ENCODE measurements around the gene CCNF.
"Not testable (repeated sequence)": the region's sequence is repeated elsewhere in the genome, so short reads cannot be mapped to it uniquely, and the experiment has no call there.

CCNF gene

GRCh38 chr16:2479996-2480395, 50.7 kb downstream of the CCNF start:
- H3K4me3 ChIP-seq (ENCODE audit: low read length); DNase-seq (ENCODE audit: low read depth, low spot score): not testable (repeated sequence)

GRCh38 chr16:2480948-2481347, 51.7 kb downstream of the CCNF start:
- H3K4me3 ChIP-seq (ENCODE audit: low read length), result no peak overlapping the region
- DNase-seq (ENCODE audit: low read depth, low spot score), result no peak

- no peak for DNase-seq (ENCODE audit: low read depth, low spot score)
Observed at GRCh38 chr16:2481676-2482075, 52.4 kb downstream of the CCNF start.

GRCh38 chr16:2482249-2482648, 53.0 kb downstream of the CCNF start:
- no peak for DNase-seq (ENCODE audit: low read depth, low spot score)
- H3K4me3 ChIP-seq (ENCODE audit: low read length), result no peak overlapping the region

More at GRCh38 chr16:2481676-2482075, 52.4 kb downstream of the CCNF start:
- H3K4me3 ChIP-seq (ENCODE audit: low read length), result no peak overlapping the region

- H3K4me3 ChIP-seq (ENCODE audit: low read length), result no peak overlapping the region
- DNase-seq (ENCODE audit: low read depth, low spot score), result no peak
Observed at GRCh38 chr16:2482708-2483534, 53.7 kb downstream of the CCNF start.

GRCh38 chr16:2483939-2484897, 55.0 kb downstream of the CCNF start:
- H3K4me3 ChIP-seq (ENCODE audit: low read length), result no peak overlapping the region
- no peak for DNase-seq (ENCODE audit: low read depth, low spot score)

GRCh38 chr16:2484898-2485508, 55.8 kb downstream of the CCNF start:
- DNase-seq (ENCODE audit: low read depth, low spot score), result no peak
- H3K4me3 ChIP-seq (ENCODE audit: low read length), result no peak overlapping the region

GRCh38 chr16:2485811-2486507, 56.7 kb downstream of the CCNF start:
- H3K4me3 ChIP-seq (ENCODE audit: low read length), result no peak overlapping the region
- DNase-seq (ENCODE audit: low read depth, low spot score), result no peak

GRCh38 chr16:2486645-2487516, 57.6 kb downstream of the CCNF start:
- H3K4me3 ChIP-seq (ENCODE audit: low read length), result no peak overlapping the region
- no peak for DNase-seq (ENCODE audit: low read depth, low spot score)

GRCh38 chr16:2487517-2487842, 58.2 kb downstream of the CCNF start:
- H3K4me3 ChIP-seq (ENCODE audit: low read length), result no peak overlapping the region
- DNase-seq (ENCODE audit: low read depth, low spot score), result no peak

- no peak overlapping the region for H3K4me3 ChIP-seq (ENCODE audit: low read length)
- no peak for DNase-seq (ENCODE audit: low read depth, low spot score)
Observed at GRCh38 chr16:2487903-2488531, 58.8 kb downstream of the CCNF start.

- no peak for DNase-seq (ENCODE audit: low read depth, low spot score)
- H3K4me3 ChIP-seq (ENCODE audit: low read length), result no peak overlapping the region
Observed at GRCh38 chr16:2489581-2489980, 60.3 kb downstream of the CCNF start.

GRCh38 chr16:2490190-2491105, 61.2 kb downstream of the CCNF start:
- DNase-seq (ENCODE audit: low read depth, low spot score), result no peak
- no peak overlapping the region for H3K4me3 ChIP-seq (ENCODE audit: low read length)

GRCh38 chr16:2492292-2492691, 63.0 kb downstream of the CCNF start:
- no peak overlapping the region for H3K4me3 ChIP-seq (ENCODE audit: low read length)
- DNase-seq (ENCODE audit: low read depth, low spot score), result no peak

- DNase-seq (ENCODE audit: low read depth, low spot score), result no peak
- H3K4me3 ChIP-seq (ENCODE audit: low read length), result no peak overlapping the region
Observed at GRCh38 chr16:2493605-2494004, 64.4 kb downstream of the CCNF start.

- no peak overlapping the region for H3K4me3 ChIP-seq (ENCODE audit: low read length)
- no peak for DNase-seq (ENCODE audit: low read depth, low spot score)
Observed at GRCh38 chr16:2494616-2495015, 65.4 kb downstream of the CCNF start.

- H3K4me3 ChIP-seq (ENCODE audit: low read length), result no peak overlapping the region
- no peak for DNase-seq (ENCODE audit: low read depth, low spot score)
Observed at GRCh38 chr16:2495041-2495440, 65.8 kb downstream of the CCNF start.

Measured in Jurkat, Clone E6-1 (cell line).